NK-92 (cell line): Measurements from ENCODE around the gene TEX261.
"Not testable (repeated sequence)": the region's sequence is repeated elsewhere in the genome, so short reads cannot be mapped to it uniquely, and the experiment has no call there.

Experiments
- DNase-seq: peaks from one replicate; lab custom pipeline; 2025; ENCODE audit not compliant: unreplicated experiment; lab: John Stamatoyannopoulos, UW

Gene TEX261

GRCh38 chr2:70994699-70995425 is at the start of gene TEX261:
TSS of gene TEX261 (minus strand) at chr2:70994873. CDS start at chr2:70994757, 116 bp downstream.
- DNase-seq = peak; percentile 13

- no peak for DNase-seq
These were observed 49.1 kb upstream of the TEX261 start for GRCh38 chr2:71043531-71044407.

DNA sequence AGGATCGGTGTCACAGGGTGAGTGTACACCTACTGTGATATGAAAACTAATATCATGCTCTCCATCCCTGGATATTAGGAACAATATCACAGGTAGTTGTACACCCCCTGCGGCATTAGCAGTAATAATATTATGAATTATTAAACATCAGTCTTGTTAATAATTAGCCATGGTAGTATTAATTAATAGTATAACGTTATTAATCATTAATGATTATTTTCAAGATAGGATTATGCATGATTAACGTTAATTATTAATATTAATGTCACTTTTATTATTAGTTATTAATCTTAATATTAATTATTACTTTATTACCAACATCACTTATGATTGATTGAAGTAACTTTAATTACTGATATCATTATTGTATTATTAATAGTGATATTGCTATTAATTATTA is 47.6 kb upstream of the TEX261 start:
- DNase-seq = no peak

GRCh38 chr2:71036296-71036695 is 41.6 kb upstream of the TEX261 start:
- not testable (repeated sequence) for DNase-seq

GRCh38 chr2:71023553-71024243 is 29.0 kb upstream of the TEX261 start:
- DNase-seq = not testable (repeated sequence)

GRCh38 chr2:71021394-71021793 is 26.7 kb upstream of the TEX261 start:
- DNase-seq = not testable (repeated sequence)

GRCh38 chr2:71019989-71020388 is 25.3 kb upstream of the TEX261 start:
- DNase-seq = not testable (repeated sequence)

- no peak for DNase-seq
These were observed 24.0 kb upstream of the TEX261 start for GRCh38 chr2:71018625-71019024.

GRCh38 chr2:71011786-71012185 is 17.1 kb upstream of the TEX261 start:
- DNase-seq = not testable (repeated sequence)

GRCh38 chr2:71008342-71008741 is 13.7 kb upstream of the TEX261 start:
- no peak for DNase-seq

DNA sequence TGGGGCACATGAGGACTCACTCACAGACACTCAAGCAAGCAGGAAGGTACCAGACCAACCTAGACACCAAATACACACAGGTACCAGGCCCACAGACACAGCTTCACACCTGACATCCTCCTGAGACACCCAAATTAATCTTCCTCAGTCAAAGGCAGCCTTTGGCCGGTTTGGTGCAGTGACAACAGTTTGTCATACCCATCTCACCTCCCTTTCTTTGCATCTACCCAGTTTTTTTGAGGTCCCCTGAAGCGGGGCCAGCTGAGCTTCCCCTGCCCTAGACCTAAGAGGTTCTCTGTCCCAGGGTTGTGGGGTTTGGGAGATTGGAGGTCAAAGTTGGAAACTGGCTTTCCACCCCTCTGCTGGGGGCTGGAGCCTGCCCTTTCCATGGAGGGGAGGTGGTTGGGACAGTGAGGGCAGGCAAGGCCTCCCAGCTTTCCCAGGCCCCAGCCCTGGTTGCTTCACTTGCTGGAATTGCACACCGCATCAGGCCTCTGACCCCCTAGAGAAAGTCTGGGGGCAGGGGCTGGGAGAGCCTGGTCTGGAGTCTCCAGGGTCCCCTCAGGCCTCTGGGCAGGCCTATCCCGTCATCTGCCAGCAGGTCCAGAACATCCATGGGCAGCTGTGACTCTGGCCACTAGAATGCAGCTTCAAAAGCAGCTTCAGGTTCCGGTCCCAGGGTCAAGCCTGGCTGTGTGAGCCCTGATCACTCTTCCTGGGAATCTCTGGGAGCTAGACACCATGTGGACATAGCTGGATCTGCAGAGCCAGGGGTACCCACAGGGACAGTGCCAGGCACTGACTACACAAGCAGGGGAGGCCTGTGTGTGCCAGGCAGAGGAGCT is 12.5 kb upstream of the TEX261 start:
- DNase-seq = no peak

- DNase-seq = no peak
These were observed 11.7 kb upstream of the TEX261 start for GRCh38 chr2:71006323-71006722.

- DNase-seq = no peak
These were observed 10.9 kb upstream of the TEX261 start for GRCh38 chr2:71005271-71006202.

- DNase-seq = no peak
These were observed 10.2 kb upstream of the TEX261 start for GRCh38 chr2:71004857-71005256.

GRCh38 chr2:71003966-71004755 is 9.5 kb upstream of the TEX261 start:
- DNase-seq = no peak

- no peak for DNase-seq
These were observed 8.7 kb upstream of the TEX261 start for GRCh38 chr2:71003396-71003795.

- no peak for DNase-seq
These were observed 7.4 kb upstream of the TEX261 start for GRCh38 chr2:71001981-71002570.

- DNase-seq = no peak
These were observed 6.9 kb upstream of the TEX261 start for GRCh38 chr2:71001592-71001927.
